CD4-positive, alpha-beta T cell (primary cell): Measurements from ENCODE around the gene CTIF. TPM values are rescaled to one million over a fixed set of nuclear protein-coding genes. Genes with fewer than 3 reads are reported as not detected.

Source experiments
- ATAC-seq: fragments of 200-7000 bp; cut with Tn5 transposase; one replicate; pipeline ENCODE4 v1.10.0; 2022; ENCODE audit warnings: mild to moderate bottlenecking; ENCODE audit not compliant: poor library complexity
- CTCF ChIA-PET: fragments of 350-600 bp; sonication (Branson Sonifier 250); formaldehyde crosslinking; loops from one replicate; lab custom pipeline; 2021; ENCODE audit warnings: antibody characterized with exemption, inconsistent platforms; lab: Charles Lee
- POLR2A ChIA-PET: fragments of 350-600 bp; sonication (Branson Sonifier 250); formaldehyde crosslinking; loops from one replicate; lab custom pipeline; 2021; ENCODE audit warnings: antibody characterized with exemption, inconsistent platforms; lab: Charles Lee
- DNase-seq, 14 experiments: peaks; one replicate each; pipeline ENCODE4 v3.0.0-alpha.2; 2013 to 2020; ENCODE audit warnings: mixed read lengths in 2 of 14
- H3K27ac ChIP-seq, 2 donors: one replicate each; pipeline versions ENCODE4 v1.5.1 to v1.7.0; 2013; ENCODE audit warnings: low read length in 2 of 2, low read depth in 1 of 2, mild to moderate bottlenecking in 1 of 2
- H3K27me3 ChIP-seq, 2 experiments: 1 replicate in 1 of 2; 2 replicates in 1 of 2; pipeline versions ENCODE4 v1.6.1 to v1.7.0; 2013; ENCODE audit warnings: low read length in 2 of 2, control low read depth in 1 of 2, mild to moderate bottlenecking in 1 of 2, moderate library complexity in 1 of 2; ENCODE audit not compliant: insufficient read depth in 2 of 2, control insufficient read depth in 1 of 2
- H3K36me3 ChIP-seq: one replicate; pipeline ENCODE4 v1.6.1; 2013; ENCODE audit warnings: low read length, control low read depth; ENCODE audit not compliant: insufficient read depth
- H3K4me1 ChIP-seq: one replicate; pipeline ENCODE4 v1.6.1; 2013; ENCODE audit warnings: low read length, control low read depth; ENCODE audit not compliant: insufficient read depth
- H3K4me3 ChIP-seq: one replicate; pipeline ENCODE4 v1.5.1; 2013; ENCODE audit warnings: mild to moderate bottlenecking, low read length, moderate library complexity
- H3K9me3 ChIP-seq, 2 experiments: 1 replicate in 1 of 2; 2 replicates in 1 of 2; pipeline versions ENCODE4 v1.6.1 to v1.7.0; 2013; ENCODE audit warnings: low read length in 2 of 2, mild to moderate bottlenecking in 2 of 2, control low read depth in 1 of 2, moderate library complexity in 1 of 2; ENCODE audit not compliant: control insufficient read depth in 1 of 2, insufficient read depth in 1 of 2
- H3K27ac Mint-ChIP-seq: one replicate; pipeline ENCODE4 v1.8.0; 2020; ENCODE audit warnings: mixed read lengths
- H3K27me3 Mint-ChIP-seq: one replicate; pipeline ENCODE4 v1.8.0; 2021; ENCODE audit warnings: mixed read lengths
- H3K36me3 Mint-ChIP-seq: one replicate; pipeline ENCODE4 v1.8.0; 2021; ENCODE audit warnings: low read depth, mixed read lengths
- H3K4me1 Mint-ChIP-seq: one replicate; pipeline ENCODE4 v1.8.0; 2021; ENCODE audit warnings: low read depth, mixed read lengths
- H3K4me3 Mint-ChIP-seq: one replicate; pipeline ENCODE4 v1.8.0; 2020; ENCODE audit warnings: mild to moderate bottlenecking, mixed read lengths
- H3K9me3 Mint-ChIP-seq: one replicate; pipeline ENCODE4 v1.8.0; 2020; ENCODE audit warnings: mixed read lengths
- CTCF ChIP-seq: fragments of 200-600 bp; IDR thresholded peaks from one replicate; pipeline ENCODE4 v1.8.0; 2022; ENCODE audit warnings: antibody characterized with exemption, mild to moderate bottlenecking
- intact Hi-C, 2 experiments: fragments of 100-400 bp; cut with DNase I in 1 of 2; cut with micrococcal nuclease in 1 of 2; formaldehyde crosslinking; loops; one replicate each; pipeline versions ENCODE4 v1.15.1 to v1.9.0; 2023 to 2025; cut with DNase I, micrococcal nuclease
- total RNA-seq, 174 experiments: library from RNA in 2 of 174; stranded (reverse) in 2 of 174; gene quantifications; one replicate each; pipeline ENCODE4 v1.2.3 and lab custom pipeline; 2021 to 2026

The CTIF gene
- total RNA-seq, 2 experiments from 2014 or later: 1.1 to 2.9 TPM

- ATAC-seq: no peak
- H3K27me3 ChIP-seq: no peaks in the 10 kb centered on the region
- CTCF ChIA-PET: no interaction called here
- no peak overlapping the region for H3K27ac Mint-ChIP-seq
- DNase-seq: no peak
- no peaks in the 10 kb centered on the region for H3K27me3 Mint-ChIP-seq
- H3K27ac ChIP-seq: no peak overlapping the region
- POLR2A ChIA-PET: no interaction called here
- no peak overlapping the region for H3K4me3 Mint-ChIP-seq
- no peaks in the 10 kb centered on the region for H3K4me1 ChIP-seq
- TF ChIP-seq CTCF: no peak
- H3K36me3 Mint-ChIP-seq: no peaks in the 10 kb centered on the region
- H3K4me3 ChIP-seq: no peak overlapping the region
- no peaks in the 10 kb centered on the region for H3K9me3 ChIP-seq
- no peaks in the 10 kb centered on the region for H3K9me3 Mint-ChIP-seq
- no peaks in the 10 kb centered on the region for H3K36me3 ChIP-seq
- intact Hi-C loops: no loop called here
- H3K4me1 Mint-ChIP-seq: no peaks in the 10 kb centered on the region
Observed at GRCh38 chr18:48621815-48622555, 83.2 kb downstream of the CTIF start.

- CTCF ChIA-PET: no interaction called here
- Mint-ChIP-seq H3K27ac (no peak overlapping the region), H3K27me3 (no peaks in the 10 kb centered on the region), H3K36me3 (no peaks in the 10 kb centered on the region), H3K4me3 (no peak overlapping the region), H3K4me1 (no peaks in the 10 kb centered on the region), H3K9me3 (no peaks in the 10 kb centered on the region)
- DNase-seq (no peak), ATAC-seq (no peak)
- no peak overlapping the region for H3K4me3 ChIP-seq
- no peaks in the 10 kb centered on the region for H3K36me3 ChIP-seq
- no peak overlapping the region for H3K27ac ChIP-seq
- POLR2A ChIA-PET: no interaction called here
- H3K27me3 ChIP-seq: no peaks in the 10 kb centered on the region
- H3K4me1 ChIP-seq: no peaks in the 10 kb centered on the region
- intact Hi-C loops: no loop called here
- no peak for TF ChIP-seq CTCF
- H3K9me3 ChIP-seq: no peaks in the 10 kb centered on the region
Observed at GRCh38 chr18:48622911-48623431, 84.1 kb downstream of the CTIF start.

GRCh38 chr18:48623468-48624235 lies 84.8 kb downstream of the CTIF start:
- DNase-seq (no peak), ATAC-seq (no peak)
- Histone ChIP-seq H3K9me3 (no peaks in the 10 kb centered on the region), H3K27ac (no peak overlapping the region), H3K27me3 (no peaks in the 10 kb centered on the region), H3K36me3 (no peaks in the 10 kb centered on the region), H3K4me3 (no peak overlapping the region), H3K4me1 (no peaks in the 10 kb centered on the region)
- Mint-ChIP-seq H3K4me3 (no peak overlapping the region), H3K27ac (no peak overlapping the region), H3K36me3 (no peaks in the 10 kb centered on the region), H3K27me3 (no peaks in the 10 kb centered on the region), H3K9me3 (no peaks in the 10 kb centered on the region), H3K4me1 (no peaks in the 10 kb centered on the region)
- intact Hi-C loops: no loop called here
- no peak for TF ChIP-seq CTCF
- CTCF ChIA-PET: interaction anchor here (0.6 kb wide), 1 partner anchor 23 kb away, joined by 5 read pairs; no protein-coding TSS in a partner anchor
- POLR2A ChIA-PET: no interaction called here
